Stimulated activated CD4-positive, alpha-beta T cell treated with anti-CD3 and anti-CD28 coated beads, Interleukin-1b, Interleukin-23, amount 100 ng/mL, for 4 hours (primary cell): ENCODE data around the gene PURB.
"Not testable (repeated sequence)": the region's sequence is repeated elsewhere in the genome, so short reads cannot be mapped to it uniquely, and the experiment has no call there.

Experiments
- DNase-seq, 2 donors: peaks; one replicate each; pipeline ENCODE4 v3.0.0-alpha.2; 2020; ENCODE audit warnings: low read depth in 2 of 2

The PURB gene

GRCh38 chr7:44885394-44886317 lies at the start of gene PURB:
Gene PURB, minus strand, starts transcription at chr7:44885530. Its CDS starts 182 bp downstream, at chr7:44885348.
- peak; percentile 95 to 96 for DNase-seq

GRCh38 chr7:44935016-44935415 lies 49.7 kb upstream of the PURB start:
- DNase-seq = no peak

- not testable (repeated sequence) for DNase-seq
Observed at GRCh38 chr7:44934510-44934909, 49.2 kb upstream of the PURB start.

- no peak for DNase-seq
Observed at GRCh38 chr7:44930921-44931320, 45.6 kb upstream of the PURB start.

GRCh38 chr7:44922351-44922694 lies 37.0 kb upstream of the PURB start:
- no peak for DNase-seq

GRCh38 chr7:44921607-44922350 lies 36.4 kb upstream of the PURB start:
- peak; percentile 99 for DNase-seq

- no peak for DNase-seq
Observed at GRCh38 chr7:44920119-44920518, 34.8 kb upstream of the PURB start.

GRCh38 chr7:44918029-44918428 lies 32.7 kb upstream of the PURB start:
- DNase-seq = no peak

- DNase-seq = no peak
Observed at GRCh38 chr7:44917465-44917864, 32.1 kb upstream of the PURB start.

GRCh38 chr7:44914992-44915607 lies 29.8 kb upstream of the PURB start:
- DNase-seq = peak; percentile 47 to 49

GRCh38 chr7:44912775-44913347 lies 27.5 kb upstream of the PURB start:
- DNase-seq = no peak

GRCh38 chr7:44911911-44912310 lies 26.6 kb upstream of the PURB start:
- no peak for DNase-seq

GRCh38 chr7:44909596-44910389 lies 24.5 kb upstream of the PURB start:
- no peak for DNase-seq

- DNase-seq = no peak
Observed at GRCh38 chr7:44906965-44907364, 21.6 kb upstream of the PURB start.

GRCh38 chr7:44905002-44905635 lies 19.8 kb upstream of the PURB start:
- no peak for DNase-seq

GRCh38 chr7:44899443-44899842 lies 14.1 kb upstream of the PURB start:
- no peak for DNase-seq

- DNase-seq = no peak
Observed at GRCh38 chr7:44898039-44898438, 12.7 kb upstream of the PURB start.

GRCh38 chr7:44897309-44897708 lies 12.0 kb upstream of the PURB start:
- DNase-seq = no peak

- DNase-seq = no peak
Observed at GRCh38 chr7:44894888-44895580, 9.7 kb upstream of the PURB start.

- no peak for DNase-seq
Observed at GRCh38 chr7:44893710-44894234, 8.4 kb upstream of the PURB start.
